Neuronal stem cell (in vitro differentiated cells): ENCODE data around the gene ORMDL3.

ENCODE experiments used
- DNase-seq: peaks from one replicate; pipeline ENCODE4 v3.0.0-alpha.2; 2013; ENCODE audit warnings: low spot score
- H2AFZ ChIP-seq: one replicate; pipeline ENCODE4 v1.6.1; 2013; ENCODE audit warnings: mild to moderate bottlenecking, low read length, inconsistent platforms
- H2AK5ac ChIP-seq: 2 replicates; pipeline ENCODE4 v1.6.1; 2013; ENCODE audit warnings: low read depth, mild to moderate bottlenecking, inconsistent platforms, low read length, moderate library complexity, mixed read lengths
- H2BK120ac ChIP-seq: 2 replicates; pipeline ENCODE4 v1.6.1; 2013; ENCODE audit warnings: low read depth, mild to moderate bottlenecking, inconsistent platforms, low read length, moderate library complexity, mixed read lengths
- H2BK12ac ChIP-seq: one replicate; pipeline ENCODE4 v1.6.1; 2013; ENCODE audit warnings: low read length, inconsistent platforms
- H2BK15ac ChIP-seq: 2 replicates; pipeline ENCODE4 v1.6.1; 2013; ENCODE audit warnings: mild to moderate bottlenecking, low read length, inconsistent platforms, mixed read lengths
- H2BK5ac ChIP-seq: one replicate; pipeline ENCODE4 v1.6.1; 2013; ENCODE audit warnings: inconsistent platforms, mild to moderate bottlenecking, low read length, moderate library complexity
- H3K14ac ChIP-seq: one replicate; pipeline ENCODE4 v1.6.1; 2013; ENCODE audit warnings: low read length, inconsistent platforms
- H3K18ac ChIP-seq: 2 replicates; pipeline ENCODE4 v1.6.1; 2013; ENCODE audit warnings: low read length, inconsistent platforms
- H3K23ac ChIP-seq: 2 replicates; pipeline ENCODE4 v1.6.1; 2013; ENCODE audit warnings: low read depth, mild to moderate bottlenecking, mixed read lengths, low read length, inconsistent platforms; ENCODE audit not compliant: poor library complexity
- H3K27ac ChIP-seq: replicated peaks from 3 replicates; pipeline ENCODE4 v1.5.1; 2013; ENCODE audit warnings: low read length, inconsistent platforms
- H3K27me3 ChIP-seq, 3 experiments: 2 replicates each; pipeline ENCODE4 v1.6.1; 2013; ENCODE audit warnings: low read length in 3 of 3, mild to moderate bottlenecking in 2 of 3, inconsistent platforms in 1 of 3, low read depth in 1 of 3, mixed read lengths in 1 of 3, moderate library complexity in 1 of 3; ENCODE audit not compliant: control insufficient read depth in 3 of 3, insufficient read depth in 3 of 3
- H3K36me3 ChIP-seq, 2 donors: replicated peaks in 1 of 2; 2 replicates each; pipeline ENCODE4 v1.6.1; 2013; ENCODE audit warnings: low read length in 2 of 2; ENCODE audit not compliant: control insufficient read depth in 2 of 2, insufficient read depth in 2 of 2
- H3K4ac ChIP-seq: 2 replicates; pipeline ENCODE4 v1.6.1; 2013; ENCODE audit warnings: inconsistent platforms, mild to moderate bottlenecking, low read length, moderate library complexity
- H3K4me1 ChIP-seq, 2 donors: 1 replicate in 1 of 2; 2 replicates in 1 of 2; pipeline ENCODE4 v1.6.1; 2013; ENCODE audit warnings: low read length in 2 of 2, low read depth in 1 of 2; ENCODE audit not compliant: control insufficient read depth in 2 of 2, insufficient read depth in 1 of 2
- H3K4me2 ChIP-seq: one replicate; pipeline ENCODE4 v1.6.1; 2013; ENCODE audit warnings: mild to moderate bottlenecking, low read length, inconsistent platforms; ENCODE audit not compliant: insufficient read depth, poor library complexity, severe bottlenecking
- H3K4me3 ChIP-seq, 2 donors: 2 replicates each; pipeline ENCODE4 v1.5.1; 2013; ENCODE audit warnings: low read length in 2 of 2, mild to moderate bottlenecking in 2 of 2, inconsistent platforms in 1 of 2, moderate library complexity in 1 of 2
- H3K79me1 ChIP-seq: one replicate; pipeline ENCODE4 v1.6.1; 2013; ENCODE audit warnings: low read depth, mild to moderate bottlenecking, inconsistent platforms, low read length, moderate library complexity
- H3K9ac ChIP-seq: one replicate; pipeline ENCODE4 v1.6.1; 2013; ENCODE audit warnings: mild to moderate bottlenecking, low read depth, low read length, inconsistent platforms; ENCODE audit not compliant: poor library complexity
- H3K9me3 ChIP-seq, 2 donors: replicated peaks in 1 of 2; 2 replicates each; pipeline versions ENCODE3 to v1.6.1; 2013; ENCODE audit warnings: low read length in 2 of 2, mild to moderate bottlenecking in 2 of 2, inconsistent platforms in 1 of 2, low read depth in 1 of 2, mixed read lengths in 1 of 2, moderate library complexity in 1 of 2; ENCODE audit not compliant: control insufficient read depth in 2 of 2, insufficient read depth in 1 of 2
- H4K8ac ChIP-seq: one replicate; pipeline ENCODE4 v1.6.1; 2013; ENCODE audit warnings: low read depth, mild to moderate bottlenecking, inconsistent platforms, low read length, moderate library complexity
- H4K91ac ChIP-seq: one replicate; pipeline ENCODE4 v1.6.1; 2013; ENCODE audit warnings: low read length, low read depth, mild to moderate bottlenecking, inconsistent platforms; ENCODE audit not compliant: poor library complexity
- WGBS, 2 donors: extraction: QIAGEN DNeasy Blood & Tissue Kit; methylation state at CpG; one replicate each; pipeline ENCODE4 v1.1.7; 2013; ENCODE audit warnings: missing lambda C conversion rate in 2 of 2, mixed read lengths in 1 of 2; ENCODE audit not compliant: insufficient read length in 2 of 2, insufficient replicate concordance in 1 of 2; ENCODE audit errors: extremely low coverage in 2 of 2; 5-methylcytosine and 5-hydroxymethylcytosine counted together

ORMDL3 gene

GRCh38 chr17:39898088-39898487 is 29.3 kb downstream of the ORMDL3 start:
- no peak overlapping the region for H3K14ac ChIP-seq
- H3K4me2 ChIP-seq = no peak overlapping the region
- no peaks in the 10 kb centered on the region for H3K79me1 ChIP-seq
- no peak overlapping the region for H2AFZ ChIP-seq
- no peaks in the 10 kb centered on the region for H3K4me1 ChIP-seq
- H3K23ac ChIP-seq = no peak overlapping the region
- WGBS, 2 donors = no CpG with 5 or more reads among the region's 4 CpGs
- H2BK120ac ChIP-seq = no peak overlapping the region
- no peak overlapping the region for H2AK5ac ChIP-seq
- H2BK15ac ChIP-seq = no peak overlapping the region
- no peak overlapping the region for H4K91ac ChIP-seq
- H3K36me3 ChIP-seq = no peaks in the 10 kb centered on the region
- no peak overlapping the region for H4K8ac ChIP-seq
- H3K4ac ChIP-seq = no peak overlapping the region
- H3K9ac ChIP-seq = no peak overlapping the region
- H3K27me3 ChIP-seq = peaks cover 0 to 5% (median 0%) of the 10 kb centered on the region in 3 experiments
- no peak overlapping the region for H3K18ac ChIP-seq
- no peak overlapping the region for H2BK12ac ChIP-seq
- no peak overlapping the region for H2BK5ac ChIP-seq
- no peak for DNase-seq
- H3K4me3 ChIP-seq = no peak overlapping the region
- no peak overlapping the region for H3K27ac ChIP-seq
- H3K9me3 ChIP-seq = no peaks in the 10 kb centered on the region

DNA sequence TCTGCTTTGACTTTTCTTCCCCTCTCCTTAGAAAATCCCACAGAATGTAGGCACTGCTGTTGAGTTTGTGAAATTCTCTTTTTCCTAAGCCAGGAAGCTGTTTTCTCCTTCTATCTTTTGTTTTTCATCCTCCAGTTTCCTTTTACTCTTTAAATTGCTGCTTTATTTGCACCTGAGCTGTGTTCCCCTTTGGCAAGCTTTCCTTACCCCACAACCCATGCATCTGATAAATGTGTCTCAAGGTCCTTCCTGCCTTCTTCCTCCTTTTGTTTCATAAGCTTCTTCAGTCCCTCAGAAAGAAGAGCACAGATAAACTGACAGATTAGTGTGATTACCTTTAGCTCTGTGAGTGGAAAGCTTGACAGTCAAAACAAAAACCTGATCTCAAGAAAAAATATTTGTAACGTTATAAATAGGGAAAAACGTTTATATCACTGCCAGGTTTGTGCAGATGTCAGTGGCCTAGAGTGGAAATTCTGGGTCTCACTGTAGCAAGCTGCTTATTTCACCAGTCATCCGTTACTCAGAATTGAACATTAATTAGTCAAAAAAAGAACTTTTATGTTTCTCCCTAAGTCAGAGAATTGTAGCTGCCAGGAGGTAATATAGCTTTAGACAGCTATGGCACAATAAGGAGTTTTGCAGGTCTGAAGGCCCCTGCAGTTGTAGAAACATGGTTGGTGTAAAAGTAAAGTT is 32.6 kb downstream of the ORMDL3 start:
- no peak for DNase-seq
- Histone ChIP-seq H3K79me1 (no peaks in the 10 kb centered on the region), H2AK5ac (no peak overlapping the region), H2BK120ac (no peak overlapping the region), H3K27ac (no peak overlapping the region), H3K9ac (no peak overlapping the region), H3K36me3 (no peaks in the 10 kb centered on the region), H2AFZ (no peak overlapping the region), H3K23ac (no peak overlapping the region), H3K18ac (no peak overlapping the region), H4K8ac (no peak overlapping the region), H3K4me1 (no peaks in the 10 kb centered on the region), H2BK15ac (no peak overlapping the region), H2BK12ac (no peak overlapping the region), H4K91ac (no peak overlapping the region), H3K9me3 (peaks cover 0 to 2% of the 10 kb centered on the region in 2 donors), H3K4ac (no peak overlapping the region), H3K4me2 (no peak overlapping the region), H3K4me3 (no peak overlapping the region), H3K14ac (no peak overlapping the region), H3K27me3 (peaks cover 0 to 13% (median 0%) of the 10 kb centered on the region in 3 experiments), H2BK5ac (no peak overlapping the region)
- no CpG with 5 or more reads among the region's 3 CpGs for WGBS, 2 donors

- no peak overlapping the region for H3K4ac ChIP-seq
These were observed 38.2 kb downstream of the ORMDL3 start for GRCh38 chr17:39889200-39889599.

DNA sequence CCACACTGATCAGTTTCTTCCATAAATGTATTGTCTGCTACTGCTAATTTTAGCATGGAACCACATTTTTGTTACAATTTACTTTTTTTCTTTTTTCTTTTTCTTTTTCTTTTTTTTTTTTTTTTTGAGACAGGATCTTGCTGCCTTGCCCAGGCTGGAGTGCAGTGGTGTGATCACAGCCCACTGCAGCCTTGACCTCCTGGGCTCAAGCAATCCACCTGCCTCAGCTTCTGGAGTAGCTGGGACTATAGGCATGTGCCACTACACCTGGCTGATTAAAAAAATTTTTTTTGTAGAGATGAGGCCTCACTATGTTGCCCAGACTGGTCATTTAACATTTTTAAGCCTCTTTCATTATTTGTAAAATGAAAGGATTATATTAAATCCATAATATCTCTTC is 40.3 kb downstream of the ORMDL3 start:
- H2AFZ ChIP-seq = no peak overlapping the region
- no peaks in the 10 kb centered on the region for H3K4me1 ChIP-seq
- no peak overlapping the region for H2BK120ac ChIP-seq
- no peak overlapping the region for H4K91ac ChIP-seq
- no peak overlapping the region for H2BK12ac ChIP-seq
- no peak overlapping the region for H3K4ac ChIP-seq
- H3K9me3 ChIP-seq = no peaks in the 10 kb centered on the region
- DNase-seq = no peak
- no peak overlapping the region for H2BK15ac ChIP-seq
- peaks cover 0 to 18% (median 0%) of the 10 kb centered on the region in 3 experiments for H3K27me3 ChIP-seq
- no peak overlapping the region for H3K23ac ChIP-seq
- no peak overlapping the region for H3K9ac ChIP-seq
- no peak overlapping the region for H2AK5ac ChIP-seq
- no peak overlapping the region for H2BK5ac ChIP-seq
- H4K8ac ChIP-seq = no peak overlapping the region
- no peak overlapping the region for H3K4me3 ChIP-seq
- no peak overlapping the region for H3K4me2 ChIP-seq
- H3K36me3 ChIP-seq = no peaks in the 10 kb centered on the region
- H3K27ac ChIP-seq = no peak overlapping the region
- H3K14ac ChIP-seq = no peak overlapping the region
- no peaks in the 10 kb centered on the region for H3K79me1 ChIP-seq
- H3K18ac ChIP-seq = no peak overlapping the region

More at GRCh38 chr17:39889200-39889599, 38.2 kb downstream of the ORMDL3 start:
- Histone ChIP-seq H3K9me3 (peaks cover 0 to 2% of the 10 kb centered on the region in 2 donors), H3K36me3 (no peaks in the 10 kb centered on the region), H3K18ac (no peak overlapping the region), H3K27ac (no peak overlapping the region), H3K14ac (no peak overlapping the region), H3K23ac (no peak overlapping the region), H3K79me1 (no peaks in the 10 kb centered on the region), H3K4me2 (no peak overlapping the region), H3K4me3 (no peak overlapping the region), H4K8ac (no peak overlapping the region), H2BK5ac (no peak overlapping the region), H3K9ac (no peak overlapping the region), H2BK12ac (no peak overlapping the region), H2AK5ac (no peak overlapping the region), H2BK120ac (no peak overlapping the region), H2BK15ac (no peak overlapping the region), H3K4me1 (no peaks in the 10 kb centered on the region), H2AFZ (no peak overlapping the region), H3K27me3 (peaks cover 0 to 17% (median 0%) of the 10 kb centered on the region in 3 experiments), H4K91ac (no peak overlapping the region)
- no peak for DNase-seq
- no CpG with 5 or more reads among the region's 2 CpGs for WGBS, 2 donors
